ENCODE measurements around the gene DIPK1B. TPM values are rescaled to one million over a fixed set of nuclear protein-coding genes. Genes with fewer than 3 reads are reported as not detected.
A peak's percentile ranks its signal among the peaks of the same experiment; 100 is the strongest.

DIPK1B gene
- total RNA-seq, 3 donors from 2014 or later, result 4.8 to 8.2 (median 5.6) TPM

- no peak for DNase-seq (ENCODE audit: low spot score in 2 of 2)
- H3K9me3 ChIP-seq, result no peaks in the 10 kb centered on the region
- intact Hi-C loops (cut with DNase I; ENCODE audit: low total_unique reads), result loop anchor here (1.0 kb wide), 1 partner anchor 24 kb away; no protein-coding TSS in a partner anchor
- H3K4me3 ChIP-seq, result peak overlapping the region in 2 of 3 donors; percentile 42 to 69
- TF ChIP-seq POLR2AphosphoS5 (IDR thresholded peaks at IDR 0.05) (no peak), CTCF (IDR thresholded peaks at IDR 0.05) (no peak), POLR2A (IDR thresholded peaks at IDR 0.05) (no peak)
- H3K36me3 ChIP-seq, result no peaks in the 10 kb centered on the region
- no peak overlapping the region for H3K27ac ChIP-seq
- H3K4me1 ChIP-seq, result peaks cover 0 to 4% of the 10 kb centered on the region in 2 donors
- H3K27me3 ChIP-seq, result peaks cover 3 to 45% of the 10 kb centered on the region in 2 donors
Observed at GRCh38 chr9:136668983-136669790, 43.2 kb upstream of the DIPK1B start.

- DNase-seq (ENCODE audit: low spot score in 2 of 2), result no peak
- H3K4me3 ChIP-seq, result peak overlapping the region; percentile 3 to 69 (median 42)
- H3K4me1 ChIP-seq, result peaks cover 0 to 4% of the 10 kb centered on the region in 2 donors
- H3K27me3 ChIP-seq, result peaks cover 3 to 39% of the 10 kb centered on the region in 2 donors
- intact Hi-C loops (cut with DNase I; ENCODE audit: low total_unique reads), result loop anchor here (1.0 kb wide), 1 partner anchor 23 kb away; no protein-coding TSS in a partner anchor
- H3K27ac ChIP-seq, result no peak overlapping the region
- no peaks in the 10 kb centered on the region for H3K9me3 ChIP-seq
- no peaks in the 10 kb centered on the region for H3K36me3 ChIP-seq
- TF ChIP-seq POLR2A (IDR thresholded peaks at IDR 0.05), result no peak
- no peak for TF ChIP-seq POLR2AphosphoS5 (IDR thresholded peaks at IDR 0.05)
- no peak for TF ChIP-seq CTCF (IDR thresholded peaks at IDR 0.05)
Observed at GRCh38 chr9:136669791-136670464, 42.4 kb upstream of the DIPK1B start.

- TF ChIP-seq CTCF (IDR thresholded peaks at IDR 0.05) (no peak), POLR2AphosphoS5 (IDR thresholded peaks at IDR 0.05) (no peak), POLR2A (IDR thresholded peaks at IDR 0.05) (no peak)
- H3K36me3 ChIP-seq, result no peaks in the 10 kb centered on the region
- H3K27ac ChIP-seq, result no peak overlapping the region
- H3K9me3 ChIP-seq, result no peaks in the 10 kb centered on the region
- peak overlapping the region; percentile 3 to 69 (median 17) for H3K4me3 ChIP-seq
- H3K4me1 ChIP-seq, result peaks cover 0 to 4% of the 10 kb centered on the region in 2 donors
- no peak for DNase-seq (ENCODE audit: low spot score in 2 of 2)
- peaks cover 3 to 35% of the 10 kb centered on the region in 2 donors for H3K27me3 ChIP-seq
- intact Hi-C loops (cut with DNase I; ENCODE audit: low total_unique reads), result no loop called here
Observed at GRCh38 chr9:136670576-136671253, 41.7 kb upstream of the DIPK1B start.

GRCh38 chr9:136671254-136671614 lies 41.1 kb upstream of the DIPK1B start:
- intact Hi-C loops (cut with DNase I; ENCODE audit: low total_unique reads), result no loop called here
- H3K27ac ChIP-seq, result no peak overlapping the region
- H3K27me3 ChIP-seq, result peaks cover 3 to 35% of the 10 kb centered on the region in 2 donors
- peaks cover 0 to 2% of the 10 kb centered on the region in 2 donors for H3K4me1 ChIP-seq
- no peaks in the 10 kb centered on the region for H3K9me3 ChIP-seq
- no peak overlapping the region for H3K4me3 ChIP-seq
- H3K36me3 ChIP-seq, result no peaks in the 10 kb centered on the region
- no peak for DNase-seq (ENCODE audit: low spot score in 2 of 2)
- no peak for TF ChIP-seq CTCF (IDR thresholded peaks at IDR 0.05)
- TF ChIP-seq POLR2AphosphoS5 (IDR thresholded peaks at IDR 0.05), result no peak
- TF ChIP-seq POLR2A (IDR thresholded peaks at IDR 0.05), result no peak
